Measurements from ENCODE around the gene RFX2. TPM values are rescaled to one million over a fixed set of nuclear protein-coding genes. Genes with fewer than 3 reads are reported as not detected.

The RFX2 gene
- polyA plus RNA-seq, 2 of the 4 experiments (the other 2 are of a cell fraction), result 3.7 to 3.9 TPM

DNA sequence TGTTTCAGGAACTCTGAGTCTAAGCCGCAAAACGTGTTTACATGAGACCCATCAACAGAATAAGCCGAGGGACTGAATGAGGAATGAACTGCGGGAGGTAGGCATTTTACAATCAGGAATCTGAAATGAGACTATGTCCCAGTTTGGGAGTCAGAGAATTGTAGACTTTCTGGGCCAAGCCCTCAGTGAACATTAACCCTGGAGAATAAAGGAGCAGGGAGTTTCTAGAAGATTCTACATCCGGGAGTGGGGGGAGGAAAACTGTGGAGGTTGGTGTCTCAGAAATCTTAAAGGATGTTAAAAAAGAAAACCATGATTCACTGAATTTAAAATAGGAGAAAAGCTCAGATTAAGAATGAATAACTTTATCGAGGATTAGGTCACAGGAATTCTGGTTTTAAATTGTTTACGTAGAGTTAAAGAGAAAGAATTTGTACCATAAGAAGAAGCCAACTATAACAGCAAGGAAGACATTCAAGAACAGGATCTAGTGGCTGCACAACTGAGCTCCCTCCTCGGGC lies 18.5 kb downstream of the RFX2 start:
- FAIRE-seq, result no peak
- 33% methylated on average over 8 of the region's 8 CpGs for WGBS (ENCODE audit: missing lambda C conversion rate)
- peak overlapping the region; percentile 36 for H3K4me3 ChIP-seq
- ATAC-seq, result no peak
- TF ChIP-seq KDM5A (IDR thresholded peaks at IDR 0.05) (no peak), RNF2 (IDR thresholded peaks at IDR 0.05; ENCODE audit: borderline replicate concordance, low read depth) (no peak), MAFK (IDR thresholded peaks at IDR 0.05; ENCODE audit: partially characterized antibody) (no peak), SREBF2 (IDR thresholded peaks at IDR 0.05) (no peak), NPAS2 (CRISPR knock-in tag; IDR thresholded peaks at IDR 0.05; ENCODE audit: borderline replicate concordance) (no peak), JUN (IDR thresholded peaks at IDR 0.05) (no peak), PHF8 (IDR thresholded peaks at IDR 0.05; ENCODE audit: borderline replicate concordance, low read depth) (no peak)
- TF ChIP-seq, protein P1, sequence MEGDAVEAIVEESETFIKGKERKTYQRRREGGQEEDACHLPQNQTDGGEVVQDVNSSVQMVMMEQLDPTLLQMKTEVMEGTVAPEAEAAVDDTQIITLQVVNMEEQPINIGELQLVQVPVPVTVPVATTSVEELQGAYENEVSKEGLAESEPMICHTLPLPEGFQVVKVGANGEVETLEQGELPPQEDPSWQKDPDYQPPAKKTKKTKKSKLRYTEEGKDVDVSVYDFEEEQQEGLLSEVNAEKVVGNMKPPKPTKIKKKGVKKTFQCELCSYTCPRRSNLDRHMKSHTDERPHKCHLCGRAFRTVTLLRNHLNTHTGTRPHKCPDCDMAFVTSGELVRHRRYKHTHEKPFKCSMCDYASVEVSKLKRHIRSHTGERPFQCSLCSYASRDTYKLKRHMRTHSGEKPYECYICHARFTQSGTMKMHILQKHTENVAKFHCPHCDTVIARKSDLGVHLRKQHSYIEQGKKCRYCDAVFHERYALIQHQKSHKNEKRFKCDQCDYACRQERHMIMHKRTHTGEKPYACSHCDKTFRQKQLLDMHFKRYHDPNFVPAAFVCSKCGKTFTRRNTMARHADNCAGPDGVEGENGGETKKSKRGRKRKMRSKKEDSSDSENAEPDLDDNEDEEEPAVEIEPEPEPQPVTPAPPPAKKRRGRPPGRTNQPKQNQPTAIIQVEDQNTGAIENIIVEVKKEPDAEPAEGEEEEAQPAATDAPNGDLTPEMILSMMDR (IDR thresholded peaks at IDR 0.05), result no peak
- TF ChIP-seq, protein P2, sequence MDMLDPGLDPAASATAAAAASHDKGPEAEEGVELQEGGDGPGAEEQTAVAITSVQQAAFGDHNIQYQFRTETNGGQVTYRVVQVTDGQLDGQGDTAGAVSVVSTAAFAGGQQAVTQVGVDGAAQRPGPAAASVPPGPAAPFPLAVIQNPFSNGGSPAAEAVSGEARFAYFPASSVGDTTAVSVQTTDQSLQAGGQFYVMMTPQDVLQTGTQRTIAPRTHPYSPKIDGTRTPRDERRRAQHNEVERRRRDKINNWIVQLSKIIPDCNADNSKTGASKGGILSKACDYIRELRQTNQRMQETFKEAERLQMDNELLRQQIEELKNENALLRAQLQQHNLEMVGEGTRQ (IDR thresholded peaks at IDR 0.05), result no peak
- TF ChIP-seq, protein P3, sequence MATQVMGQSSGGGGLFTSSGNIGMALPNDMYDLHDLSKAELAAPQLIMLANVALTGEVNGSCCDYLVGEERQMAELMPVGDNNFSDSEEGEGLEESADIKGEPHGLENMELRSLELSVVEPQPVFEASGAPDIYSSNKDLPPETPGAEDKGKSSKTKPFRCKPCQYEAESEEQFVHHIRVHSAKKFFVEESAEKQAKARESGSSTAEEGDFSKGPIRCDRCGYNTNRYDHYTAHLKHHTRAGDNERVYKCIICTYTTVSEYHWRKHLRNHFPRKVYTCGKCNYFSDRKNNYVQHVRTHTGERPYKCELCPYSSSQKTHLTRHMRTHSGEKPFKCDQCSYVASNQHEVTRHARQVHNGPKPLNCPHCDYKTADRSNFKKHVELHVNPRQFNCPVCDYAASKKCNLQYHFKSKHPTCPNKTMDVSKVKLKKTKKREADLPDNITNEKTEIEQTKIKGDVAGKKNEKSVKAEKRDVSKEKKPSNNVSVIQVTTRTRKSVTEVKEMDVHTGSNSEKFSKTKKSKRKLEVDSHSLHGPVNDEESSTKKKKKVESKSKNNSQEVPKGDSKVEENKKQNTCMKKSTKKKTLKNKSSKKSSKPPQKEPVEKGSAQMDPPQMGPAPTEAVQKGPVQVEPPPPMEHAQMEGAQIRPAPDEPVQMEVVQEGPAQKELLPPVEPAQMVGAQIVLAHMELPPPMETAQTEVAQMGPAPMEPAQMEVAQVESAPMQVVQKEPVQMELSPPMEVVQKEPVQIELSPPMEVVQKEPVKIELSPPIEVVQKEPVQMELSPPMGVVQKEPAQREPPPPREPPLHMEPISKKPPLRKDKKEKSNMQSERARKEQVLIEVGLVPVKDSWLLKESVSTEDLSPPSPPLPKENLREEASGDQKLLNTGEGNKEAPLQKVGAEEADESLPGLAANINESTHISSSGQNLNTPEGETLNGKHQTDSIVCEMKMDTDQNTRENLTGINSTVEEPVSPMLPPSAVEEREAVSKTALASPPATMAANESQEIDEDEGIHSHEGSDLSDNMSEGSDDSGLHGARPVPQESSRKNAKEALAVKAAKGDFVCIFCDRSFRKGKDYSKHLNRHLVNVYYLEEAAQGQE (IDR thresholded peaks at IDR 0.05), result no peak
- TF ChIP-seq, protein P4, sequence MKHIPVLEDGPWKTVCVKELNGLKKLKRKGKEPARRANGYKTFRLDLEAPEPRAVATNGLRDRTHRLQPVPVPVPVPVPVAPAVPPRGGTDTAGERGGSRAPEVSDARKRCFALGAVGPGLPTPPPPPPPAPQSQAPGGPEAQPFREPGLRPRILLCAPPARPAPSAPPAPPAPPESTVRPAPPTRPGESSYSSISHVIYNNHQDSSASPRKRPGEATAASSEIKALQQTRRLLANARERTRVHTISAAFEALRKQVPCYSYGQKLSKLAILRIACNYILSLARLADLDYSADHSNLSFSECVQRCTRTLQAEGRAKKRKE (CRISPR knock-in tag; IDR thresholded peaks at IDR 0.05; ENCODE audit: low read depth), result no peak
- TF ChIP-seq, protein P5, sequence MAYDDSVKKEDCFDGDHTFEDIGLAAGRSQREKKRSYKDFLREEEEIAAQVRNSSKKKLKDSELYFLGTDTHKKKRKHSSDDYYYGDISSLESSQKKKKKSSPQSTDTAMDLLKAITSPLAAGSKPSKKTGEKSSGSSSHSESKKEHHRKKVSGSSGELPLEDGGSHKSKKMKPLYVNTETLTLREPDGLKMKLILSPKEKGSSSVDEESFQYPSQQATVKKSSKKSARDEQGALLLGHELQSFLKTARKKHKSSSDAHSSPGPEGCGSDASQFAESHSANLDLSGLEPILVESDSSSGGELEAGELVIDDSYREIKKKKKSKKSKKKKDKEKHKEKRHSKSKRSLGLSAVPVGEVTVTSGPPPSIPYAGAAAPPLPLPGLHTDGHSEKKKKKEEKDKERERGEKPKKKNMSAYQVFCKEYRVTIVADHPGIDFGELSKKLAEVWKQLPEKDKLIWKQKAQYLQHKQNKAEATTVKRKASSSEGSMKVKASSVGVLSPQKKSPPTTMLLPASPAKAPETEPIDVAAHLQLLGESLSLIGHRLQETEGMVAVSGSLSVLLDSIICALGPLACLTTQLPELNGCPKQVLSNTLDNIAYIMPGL (CRISPR knock-in tag; IDR thresholded peaks at IDR 0.05; ENCODE audit: borderline replicate concordance), result no peak
- CTCF ChIA-PET, result interaction anchor here (0.6 to 1.4 kb wide), 3 partner anchors 33 to 44 kb away, joined by 3 to 6 read pairs (median 3); no protein-coding TSS in a partner anchor
- peak overlapping the region; percentile 76 to 89 for H3K27ac ChIP-seq
- peaks cover 41% of the 10 kb centered on the region for H3K4me1 ChIP-seq
- POLR2A ChIA-PET, result interaction anchor here (0.6 to 0.8 kb wide), 2 partner anchors 14 to 20 kb away, joined by 3 to 5 read pairs; no protein-coding TSS in a partner anchor
- no peak for DNase-seq (ENCODE audit: low read depth in 1 of 2, low spot score in 1 of 2)
- H3K9me3 ChIP-seq, result no peaks in the 10 kb centered on the region
- H3K4me2 ChIP-seq, result peak overlapping the region; percentile 97

DNA sequence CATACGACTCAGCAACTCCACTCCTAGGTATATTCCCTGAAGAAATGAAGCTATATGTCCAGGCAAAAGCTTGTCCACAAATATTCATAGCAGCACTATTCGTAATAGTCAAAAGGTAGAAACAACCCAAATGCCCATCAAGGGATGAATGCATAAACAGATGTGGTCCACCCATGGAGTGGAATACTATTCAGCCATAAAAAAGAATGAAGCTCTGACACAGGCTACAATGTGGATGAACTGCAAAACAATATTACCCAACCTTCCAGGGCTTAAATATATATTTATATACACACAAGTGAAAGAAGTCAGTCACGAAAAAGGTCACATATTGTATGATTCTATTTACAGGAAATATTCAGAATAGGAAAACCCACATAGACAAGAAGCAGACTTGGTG lies 19.7 kb downstream of the RFX2 start:
- FAIRE-seq (no peak), ATAC-seq (no peak), DNase-seq (ENCODE audit: low read depth in 1 of 2, low spot score in 1 of 2) (no peak)
- Histone ChIP-seq H3K9me3 (no peaks in the 10 kb centered on the region), H3K4me2 (no peak overlapping the region), H3K27ac (no peak overlapping the region), H3K4me3 (no peak overlapping the region), H3K4me1 (peaks cover 45% of the 10 kb centered on the region)
- TF ChIP-seq, protein P2 (IDR thresholded peaks at IDR 0.05), result no peak
- no peak for TF ChIP-seq CEBPB (IDR thresholded peaks at IDR 0.05)
- TF ChIP-seq CHD2 (IDR thresholded peaks at IDR 0.05; ENCODE audit: low read length, partially characterized antibody), result no peak
- TF ChIP-seq, protein P3 (IDR thresholded peaks at IDR 0.05), result no peak
- ChIA-PET CTCF (interaction anchor here (1.0 to 1.4 kb wide), 2 partner anchors 8 to 35 kb away, joined by 3 to 6 read pairs; no protein-coding TSS in a partner anchor), POLR2A (no interaction called here)
- WGBS (ENCODE audit: missing lambda C conversion rate), result 93% methylated on average over 3 of the region's 3 CpGs
